ENCODE data around the gene PCGF5.

DNA sequence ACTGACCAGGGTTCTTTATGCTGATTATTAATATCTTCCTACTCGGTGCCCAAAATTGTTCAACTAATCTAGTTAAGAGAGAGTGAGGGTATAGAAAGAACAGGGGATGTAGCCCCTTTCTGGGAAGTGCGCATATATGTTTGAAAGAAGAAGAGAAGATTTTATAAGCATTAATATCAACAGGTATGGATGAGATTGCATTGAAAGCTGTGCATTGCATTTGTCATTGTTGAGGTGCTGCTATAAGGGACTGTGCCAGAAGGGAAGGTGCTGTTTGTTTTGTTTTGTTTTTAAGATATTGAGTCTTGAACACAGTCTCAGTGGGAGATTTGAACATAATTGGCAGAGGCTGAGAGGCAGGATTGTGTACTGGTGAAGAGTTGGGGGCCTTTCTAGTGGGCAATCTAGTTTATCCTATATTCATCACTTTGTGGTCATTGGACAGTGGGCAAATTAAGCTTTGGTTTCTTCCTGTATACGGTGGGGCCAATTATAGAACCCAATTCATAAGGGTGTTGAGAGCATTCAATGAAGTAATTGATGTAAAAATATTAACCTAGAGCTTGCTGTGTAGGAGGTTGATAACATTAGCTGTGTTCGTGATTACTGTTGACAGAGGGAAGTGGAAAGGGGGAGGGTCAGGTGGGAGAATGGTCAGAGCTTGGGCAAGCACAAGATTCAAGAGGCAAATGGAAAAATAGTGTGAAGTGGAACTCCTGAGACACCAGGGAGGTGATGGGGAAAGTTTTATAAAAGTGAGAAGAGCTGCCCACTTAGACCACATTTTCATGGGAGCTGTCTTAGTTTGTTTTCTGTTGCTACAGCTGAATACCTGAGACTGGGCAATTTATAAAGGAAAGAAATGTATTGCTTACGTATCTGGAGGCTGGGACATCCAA is 19.9 kb upstream of the PCGF5 start:
- TF ChIP-seq POLR2A (IDR thresholded peaks at IDR 0.05): no peak
- TF ChIP-seq, protein P1, sequence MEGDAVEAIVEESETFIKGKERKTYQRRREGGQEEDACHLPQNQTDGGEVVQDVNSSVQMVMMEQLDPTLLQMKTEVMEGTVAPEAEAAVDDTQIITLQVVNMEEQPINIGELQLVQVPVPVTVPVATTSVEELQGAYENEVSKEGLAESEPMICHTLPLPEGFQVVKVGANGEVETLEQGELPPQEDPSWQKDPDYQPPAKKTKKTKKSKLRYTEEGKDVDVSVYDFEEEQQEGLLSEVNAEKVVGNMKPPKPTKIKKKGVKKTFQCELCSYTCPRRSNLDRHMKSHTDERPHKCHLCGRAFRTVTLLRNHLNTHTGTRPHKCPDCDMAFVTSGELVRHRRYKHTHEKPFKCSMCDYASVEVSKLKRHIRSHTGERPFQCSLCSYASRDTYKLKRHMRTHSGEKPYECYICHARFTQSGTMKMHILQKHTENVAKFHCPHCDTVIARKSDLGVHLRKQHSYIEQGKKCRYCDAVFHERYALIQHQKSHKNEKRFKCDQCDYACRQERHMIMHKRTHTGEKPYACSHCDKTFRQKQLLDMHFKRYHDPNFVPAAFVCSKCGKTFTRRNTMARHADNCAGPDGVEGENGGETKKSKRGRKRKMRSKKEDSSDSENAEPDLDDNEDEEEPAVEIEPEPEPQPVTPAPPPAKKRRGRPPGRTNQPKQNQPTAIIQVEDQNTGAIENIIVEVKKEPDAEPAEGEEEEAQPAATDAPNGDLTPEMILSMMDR (IDR thresholded peaks at IDR 0.05): no peak

All from adrenal gland (tissue), 5 donors.